Keratinocyte (primary cell): ENCODE results near the gene GPATCH4.

Source experiments
- CTCF ChIP-seq, 3 experiments: IDR thresholded peaks in 1 of 3; conservative IDR thresholded peaks in 1 of 3; optimal IDR thresholded peaks in 1 of 3; 2 replicates in 2 of 3; 3 replicates in 1 of 3; pipeline versions ENCODE3 to v1.5.1; 2011; ENCODE audit warnings: low read length in 3 of 3, mild to moderate bottlenecking in 3 of 3, moderate library complexity in 2 of 3, control low read depth in 1 of 3, inconsistent platforms in 1 of 3; ENCODE audit not compliant: insufficient read depth in 2 of 3; ENCODE audit errors: extremely low read depth in 1 of 3
- EZH2 ChIP-seq: IDR thresholded peaks from one replicate; pipeline ENCODE4 v1.6.1; 2012; ENCODE audit warnings: inconsistent platforms, mild to moderate bottlenecking, low read length, moderate library complexity

- TF ChIP-seq CTCF (optimal IDR thresholded peaks at IDR 0.05 in 1 of 3, IDR thresholded peaks at IDR 0.05 in 1 of 3, conservative IDR thresholded peaks at IDR 0.05 in 1 of 3; ENCODE audit: extremely low read depth in 1 of 3, insufficient read depth in 2 of 3, low read length in 3 of 3): peak; percentile 71 to 84 (median 73)
- no peak for TF ChIP-seq EZH2
These were observed 26.1 kb upstream of the GPATCH4 start for GRCh38 chr1:156627313-156627880.
